Prostate gland (tissue), 2 donors: Measurements from ENCODE around the gene GPR33. TPM values are rescaled to one million over a fixed set of nuclear protein-coding genes. Genes with fewer than 3 reads are reported as not detected.
"Not testable (repeated sequence)": the region's sequence is repeated elsewhere in the genome, so short reads cannot be mapped to it uniquely, and the experiment has no call there.

Source experiments
- DNase-seq: peaks from one replicate; pipeline ENCODE4 v3.0.0-alpha.2; 2019; ENCODE audit warnings: low spot score
- H3K27ac ChIP-seq, 2 donors: fragments of 200-600 bp; sonication (generic); 2 replicates each; pipeline ENCODE4 v1.5.1; 2017 to 2019
- H3K27me3 ChIP-seq: fragments of 200-600 bp; sonication (generic); replicated peaks from 2 replicates; pipeline ENCODE4 v1.5.1; 2019; ENCODE audit not compliant: insufficient read depth
- H3K36me3 ChIP-seq, 2 donors: fragments of 200-600 bp; sonication (generic); 1 replicate in 1 of 2; 2 replicates in 1 of 2; pipeline versions ENCODE4 v1.5.1 to v1.8.1; 2017 to 2019
- H3K4me1 ChIP-seq: fragments of 200-600 bp; sonication (generic); replicated peaks from 2 replicates; pipeline ENCODE4 v1.5.1; 2019
- H3K4me3 ChIP-seq, 2 donors: fragments of 200-600 bp; sonication (generic); 2 replicates each; pipeline ENCODE4 v1.5.1; 2017 to 2019
- H3K9me3 ChIP-seq: fragments of 200-600 bp; sonication (generic); 2 replicates; pipeline ENCODE4 v1.5.1; 2017
- POLR2A ChIP-seq: fragments of 450-650 bp; IDR thresholded peaks from one replicate; pipeline ENCODE4 v1.6.1; 2016; ENCODE audit warnings: antibody characterized with exemption, mild to moderate bottlenecking
- POLR2AphosphoS5 ChIP-seq: sonication (generic); formaldehyde crosslinking; IDR thresholded peaks from one replicate; pipeline ENCODE4 v1.6.1; 2017; ENCODE audit warnings: antibody characterized with exemption
- WGBS: methylation state at CpG from one replicate; pipeline ENCODE4 v1.1.5; 2018; 5-methylcytosine and 5-hydroxymethylcytosine counted together
- intact Hi-C: fragments of 100-400 bp; cut with DNase I; formaldehyde crosslinking; loops from one replicate; pipeline ENCODE4 v1.14.2; 2022
- total RNA-seq, 2 donors: library from RNA; depleted of rRNA; stranded (reverse); fragments of >200 nt; gene quantifications; one replicate each; pipeline ENCODE4 v1.1.0, GENCODE V29; 2016
- TF ChIP-seq, protein P1 (sequence below), 4 experiments: fragments of 200-600 bp in 2 of 4; fragments of 450-650 bp in 2 of 4; sonication (generic) in 2 of 4; IDR thresholded peaks; 1 replicate in 3 of 4; 2 replicates in 1 of 4; pipeline ENCODE4 v1.5.1; 2016 to 2019; ENCODE audit warnings: antibody characterized with exemption in 4 of 4, mild to moderate bottlenecking in 2 of 4, moderate library complexity in 2 of 4

The GPR33 gene
- total RNA-seq, 2 donors from 2014 or later: not detected

- no peak for DNase-seq
- H3K4me1 ChIP-seq: no peaks in the 10 kb centered on the region
These were observed 22.7 kb downstream of the GPR33 start for GRCh38 chr14:31465111-31465510.

GRCh38 chr14:31462450-31462849, 25.4 kb downstream of the GPR33 start:
- DNase-seq: peak; percentile 22

More at GRCh38 chr14:31465111-31465510, 22.7 kb downstream of the GPR33 start:
- no peaks in the 10 kb centered on the region for H3K27me3 ChIP-seq
- H3K9me3 ChIP-seq: no peaks in the 10 kb centered on the region
- TF ChIP-seq, protein P1, sequence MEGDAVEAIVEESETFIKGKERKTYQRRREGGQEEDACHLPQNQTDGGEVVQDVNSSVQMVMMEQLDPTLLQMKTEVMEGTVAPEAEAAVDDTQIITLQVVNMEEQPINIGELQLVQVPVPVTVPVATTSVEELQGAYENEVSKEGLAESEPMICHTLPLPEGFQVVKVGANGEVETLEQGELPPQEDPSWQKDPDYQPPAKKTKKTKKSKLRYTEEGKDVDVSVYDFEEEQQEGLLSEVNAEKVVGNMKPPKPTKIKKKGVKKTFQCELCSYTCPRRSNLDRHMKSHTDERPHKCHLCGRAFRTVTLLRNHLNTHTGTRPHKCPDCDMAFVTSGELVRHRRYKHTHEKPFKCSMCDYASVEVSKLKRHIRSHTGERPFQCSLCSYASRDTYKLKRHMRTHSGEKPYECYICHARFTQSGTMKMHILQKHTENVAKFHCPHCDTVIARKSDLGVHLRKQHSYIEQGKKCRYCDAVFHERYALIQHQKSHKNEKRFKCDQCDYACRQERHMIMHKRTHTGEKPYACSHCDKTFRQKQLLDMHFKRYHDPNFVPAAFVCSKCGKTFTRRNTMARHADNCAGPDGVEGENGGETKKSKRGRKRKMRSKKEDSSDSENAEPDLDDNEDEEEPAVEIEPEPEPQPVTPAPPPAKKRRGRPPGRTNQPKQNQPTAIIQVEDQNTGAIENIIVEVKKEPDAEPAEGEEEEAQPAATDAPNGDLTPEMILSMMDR (IDR thresholded peaks at IDR 0.05): no peak
- TF ChIP-seq POLR2A: no peak
- no peak for TF ChIP-seq POLR2AphosphoS5
- no peak overlapping the region for H3K27ac ChIP-seq
- H3K4me3 ChIP-seq: no peak overlapping the region
- intact Hi-C loops: no loop called here
- H3K36me3 ChIP-seq: no peaks in the 10 kb centered on the region

GRCh38 chr14:31461545-31461944, 26.3 kb downstream of the GPR33 start:
- TF ChIP-seq, protein P1 (IDR thresholded peaks at IDR 0.05): no peak
- TF ChIP-seq POLR2A (no peak), POLR2AphosphoS5 (no peak)
- Histone ChIP-seq H3K27ac (no peak overlapping the region), H3K27me3 (no peaks in the 10 kb centered on the region), H3K36me3 (no peaks in the 10 kb centered on the region), H3K4me3 (no peak overlapping the region), H3K4me1 (peaks cover 5% of the 10 kb centered on the region), H3K9me3 (no peaks in the 10 kb centered on the region)
- intact Hi-C loops: no loop called here
- WGBS: 95% methylated on average over 3 of the region's 3 CpGs
- no peak for DNase-seq

More at GRCh38 chr14:31462450-31462849, 25.4 kb downstream of the GPR33 start:
- H3K27ac ChIP-seq, H3K27me3 ChIP-seq, H3K36me3 ChIP-seq, H3K4me1 ChIP-seq, H3K4me3 ChIP-seq, H3K9me3 ChIP-seq, intact Hi-C loops: not testable (repeated sequence)
- WGBS: 32% methylated on average over 2 of the region's 2 CpGs

GRCh38 chr14:31457665-31458659, 29.9 kb downstream of the GPR33 start:
- no peaks in the 10 kb centered on the region for H3K27me3 ChIP-seq
- WGBS: 35% methylated on average over 11 of the region's 11 CpGs
- peak; percentile 13 for TF ChIP-seq POLR2AphosphoS5
- TF ChIP-seq, protein P1 (IDR thresholded peaks at IDR 0.05): no peak
- H3K36me3 ChIP-seq: no peaks in the 10 kb centered on the region
- DNase-seq: no peak
- peak overlapping the region; percentile 54 to 57 for H3K4me3 ChIP-seq
- intact Hi-C loops: no loop called here
- H3K27ac ChIP-seq: peak overlapping the region; percentile 74 to 80
- no peaks in the 10 kb centered on the region for H3K9me3 ChIP-seq
- peaks cover 5% of the 10 kb centered on the region for H3K4me1 ChIP-seq

GRCh38 chr14:31456841-31457664, 30.8 kb downstream of the GPR33 start, which contains the start of gene DTD2:
Gene DTD2 (minus strand): TSS chr14:31457506. CDS start chr14:31457393, 113 bp downstream.
- WGBS: under 1% methylated on average over 58 of the region's 70 CpGs
- no peaks in the 10 kb centered on the region for H3K27me3 ChIP-seq
- peak; percentile 95 for DNase-seq
- intact Hi-C loops: no loop called here
- H3K9me3 ChIP-seq: no peaks in the 10 kb centered on the region
- peaks cover 5% of the 10 kb centered on the region for H3K4me1 ChIP-seq
- TF ChIP-seq, protein P1 (IDR thresholded peaks at IDR 0.05): peak in 1 of 4 experiments; percentile 22
- TF ChIP-seq POLR2AphosphoS5: peak; percentile 92
- peak; percentile 90 for TF ChIP-seq POLR2A
- H3K27ac ChIP-seq: peak within 1 kb of the TSS; percentile 74 to 80
- peak within 1 kb of the TSS; percentile 54 to 57 for H3K4me3 ChIP-seq
- H3K36me3 ChIP-seq: no peaks in the 10 kb centered on the region
